OCI-LY7 (cell line): ENCODE data around the gene ACSM2B. TPM values are rescaled to one million over a fixed set of nuclear protein-coding genes. Genes with fewer than 3 reads are reported as not detected.
"Not testable (repeated sequence)": the region's sequence is repeated elsewhere in the genome, so short reads cannot be mapped to it uniquely, and the experiment has no call there.

Source experiments
- BruUV-seq: library from RNA; stranded (reverse); fragments of 400-500 nt; replicated peaks from 2 replicates; lab custom pipeline; 2021; lab: Mats Ljungman, UMichigan
- CTCF ChIA-PET: fragments of 300-600 bp; sonication (Branson Sonifier 250); formaldehyde crosslinking; loops from one replicate; lab custom pipeline; 2022; ENCODE audit warnings: antibody characterized with exemption; ENCODE audit not compliant: unreplicated experiment; lab: Charles Lee
- POLR2A ChIA-PET: fragments of 300-600 bp; sonication (Branson Sonifier 250); formaldehyde crosslinking; loops from one replicate; lab custom pipeline; 2022; ENCODE audit warnings: antibody characterized with exemption; lab: Charles Lee
- DNase-seq: peaks from one replicate; pipeline ENCODE4 v3.0.0-alpha.2; 2015; ENCODE audit warnings: low spot score
- H2AFZ ChIP-seq: fragments of 200-600 bp; sonication (generic), shearing (Covaris generic); 2 replicates; pipeline ENCODE4 v1.6.1; 2014; ENCODE audit warnings: mild to moderate bottlenecking, antibody characterized with exemption, low read length, moderate library complexity
- H3K27ac ChIP-seq: fragments of 200-600 bp; sonication (generic); 2 replicates; pipeline ENCODE4 v1.5.1; 2014; ENCODE audit warnings: mixed run types, low read depth, mild to moderate bottlenecking, moderate library complexity, low read length, inconsistent platforms; ENCODE audit not compliant: poor library complexity, severe bottlenecking
- H3K36me3 ChIP-seq: fragments of 200-600 bp; sonication (generic); 2 replicates; pipeline ENCODE4 v1.6.1; 2014; ENCODE audit warnings: mild to moderate bottlenecking, antibody characterized with exemption, low read length, moderate library complexity, mixed read lengths; ENCODE audit not compliant: insufficient read depth
- H3K4me1 ChIP-seq: fragments of 200-600 bp; sonication (generic); 2 replicates; pipeline ENCODE4 v1.5.1; 2014; ENCODE audit warnings: mild to moderate bottlenecking, low read length; ENCODE audit not compliant: insufficient read depth, poor library complexity, severe bottlenecking
- H3K4me2 ChIP-seq: fragments of 200-600 bp; sonication (generic); 2 replicates; pipeline ENCODE4 v1.6.1; 2014; ENCODE audit warnings: mild to moderate bottlenecking, low read length
- H3K4me3 ChIP-seq: fragments of 200-600 bp; sonication (generic); 2 replicates; pipeline ENCODE4 v1.5.1; 2014; ENCODE audit warnings: mild to moderate bottlenecking, low read depth, low read length; ENCODE audit not compliant: poor library complexity, severe bottlenecking
- H3K79me2 ChIP-seq: fragments of 200-600 bp; sonication (generic); 2 replicates; pipeline ENCODE4 v1.6.1; 2016; ENCODE audit warnings: low read depth, mild to moderate bottlenecking, low read length, moderate library complexity, mixed read lengths; ENCODE audit not compliant: insufficient read depth
- H3K9me2 ChIP-seq: fragments of 200-600 bp; sonication (generic); 2 replicates; pipeline ENCODE4 v1.6.1; 2016; ENCODE audit warnings: mild to moderate bottlenecking, low read length, mixed read lengths; ENCODE audit not compliant: insufficient read depth
- H3K9me3 ChIP-seq: fragments of 200-600 bp; sonication (generic); 2 replicates; pipeline ENCODE4 v1.6.1; 2014; ENCODE audit warnings: mild to moderate bottlenecking, mixed run types, low read length, mixed read lengths
- H4K20me1 ChIP-seq: fragments of 200-600 bp; sonication (generic); 2 replicates; pipeline ENCODE4 v1.6.1; 2014; ENCODE audit warnings: mild to moderate bottlenecking, antibody characterized with exemption, low read length, moderate library complexity, mixed read lengths; ENCODE audit not compliant: insufficient read depth
- CTCF ChIP-seq: fragments of 200-600 bp; sonication (generic); conservative IDR thresholded peaks from 2 replicates; pipeline ENCODE4 v1.5.1; 2014; ENCODE audit warnings: mild to moderate bottlenecking, antibody characterized with exemption, low read length, moderate library complexity, mixed read lengths
- EZH2phosphoT487 ChIP-seq: fragments of 200-600 bp; sonication (generic); IDR thresholded peaks from 2 replicates; pipeline ENCODE4 v1.6.1; 2018; ENCODE audit warnings: low read depth, borderline replicate concordance, mild to moderate bottlenecking, mixed run types, antibody characterized with exemption, low read length, moderate library complexity, mixed read lengths
- intact Hi-C: fragments of 100-400 bp; cut with micrococcal nuclease; formaldehyde crosslinking; loops from one replicate; pipeline ENCODE4 v1.10.0; 2022; ENCODE audit not compliant: unreplicated experiment
- total RNA-seq, 2 experiments: library from RNA; depleted of rRNA in 1 of 2; stranded (reverse); fragments of >200 nt in 1 of 2; shearing (Covaris generic) in 1 of 2; gene quantifications; 2 replicates each; pipeline ENCODE4 v1.2.3, GENCODE V29; 2014 to 2022

ACSM2B gene
- total RNA-seq, 2 experiments from 2014 or later = not detected

- BruUV-seq, H3K4me1 ChIP-seq, H3K36me3 ChIP-seq, H2AFZ ChIP-seq, H3K9me2 ChIP-seq, H3K4me2 ChIP-seq, CTCF ChIA-PET, H3K27ac ChIP-seq, H3K4me3 ChIP-seq, H3K79me2 ChIP-seq, intact Hi-C loops, POLR2A ChIA-PET, H4K20me1 ChIP-seq, H3K9me3 ChIP-seq: not testable (repeated sequence)
- peak; percentile 54 for TF ChIP-seq CTCF
- DNase-seq = peak; percentile 11
These were observed 26.0 kb upstream of the ACSM2B start for GRCh38 chr16:20602205-20602604.

- BruUV-seq, CTCF ChIA-PET, POLR2A ChIA-PET, H3K79me2 ChIP-seq, H3K4me3 ChIP-seq, H3K4me1 ChIP-seq, H4K20me1 ChIP-seq, H3K27ac ChIP-seq, DNase-seq, H3K36me3 ChIP-seq, H3K9me2 ChIP-seq, H2AFZ ChIP-seq, H3K9me3 ChIP-seq, intact Hi-C loops, H3K4me2 ChIP-seq: not testable (repeated sequence)
These were observed 23.3 kb upstream of the ACSM2B start for GRCh38 chr16:20599475-20599874.

- no TSS peak for BruUV-seq
- ChIA-PET POLR2A (no interaction called here), CTCF (no interaction called here)
- Histone ChIP-seq H2AFZ (no peak overlapping the region), H3K79me2 (no peaks in the 10 kb centered on the region), H4K20me1 (no peaks in the 10 kb centered on the region), H3K9me3 (no peaks in the 10 kb centered on the region), H3K36me3 (no peaks in the 10 kb centered on the region), H3K27ac (no peak overlapping the region), H3K4me2 (no peak overlapping the region), H3K4me3 (no peak overlapping the region), H3K9me2 (no peaks in the 10 kb centered on the region), H3K4me1 (no peaks in the 10 kb centered on the region)
- intact Hi-C loops = no loop called here
- DNase-seq = no peak
- TF ChIP-seq EZH2phosphoT487 = no peak
These were observed 22.8 kb upstream of the ACSM2B start for GRCh38 chr16:20598832-20599469.

GRCh38 chr16:20595694-20596093 lies 19.5 kb upstream of the ACSM2B start:
- H2AFZ ChIP-seq, DNase-seq, H3K4me1 ChIP-seq, H3K9me2 ChIP-seq, H3K4me3 ChIP-seq, H3K79me2 ChIP-seq, intact Hi-C loops, H3K27ac ChIP-seq, H3K4me2 ChIP-seq, H3K36me3 ChIP-seq, H3K9me3 ChIP-seq, CTCF ChIA-PET, POLR2A ChIA-PET, H4K20me1 ChIP-seq, BruUV-seq: not testable (repeated sequence)

GRCh38 chr16:20595068-20595467 lies 18.9 kb upstream of the ACSM2B start:
- H3K36me3 ChIP-seq, H3K27ac ChIP-seq, H3K79me2 ChIP-seq, H4K20me1 ChIP-seq, H3K4me2 ChIP-seq, BruUV-seq, H3K9me3 ChIP-seq, intact Hi-C loops, H2AFZ ChIP-seq, DNase-seq, POLR2A ChIA-PET, H3K9me2 ChIP-seq, H3K4me3 ChIP-seq, CTCF ChIA-PET, H3K4me1 ChIP-seq: not testable (repeated sequence)

- intact Hi-C loops, H3K4me1 ChIP-seq, DNase-seq, H2AFZ ChIP-seq, H3K36me3 ChIP-seq, H3K4me2 ChIP-seq, H3K27ac ChIP-seq, H3K79me2 ChIP-seq, H3K4me3 ChIP-seq, POLR2A ChIA-PET, H3K9me2 ChIP-seq, H3K9me3 ChIP-seq, H4K20me1 ChIP-seq, CTCF ChIA-PET, BruUV-seq: not testable (repeated sequence)
These were observed 16.6 kb upstream of the ACSM2B start for GRCh38 chr16:20592780-20593179.
